Metanephros (tissue), 2 donors: ENCODE results near the gene SLC25A17. TPM values are rescaled to one million over a fixed set of nuclear protein-coding genes. Genes with fewer than 3 reads are reported as not detected.

Experiments
- small RNA-seq: library from RNA; depleted of rRNA; stranded (forward); fragments of <200 nt; gene quantifications from one replicate; pipeline ENCODE3, GENCODE V24; 2014; ENCODE audit warnings: low replicate concordance
- total RNA-seq: library from RNA; depleted of rRNA; stranded (reverse); fragments of >200 nt; gene quantifications from one replicate; pipeline ENCODE4 v1.2.3, GENCODE V29; 2014

SLC25A17 gene, protein sequence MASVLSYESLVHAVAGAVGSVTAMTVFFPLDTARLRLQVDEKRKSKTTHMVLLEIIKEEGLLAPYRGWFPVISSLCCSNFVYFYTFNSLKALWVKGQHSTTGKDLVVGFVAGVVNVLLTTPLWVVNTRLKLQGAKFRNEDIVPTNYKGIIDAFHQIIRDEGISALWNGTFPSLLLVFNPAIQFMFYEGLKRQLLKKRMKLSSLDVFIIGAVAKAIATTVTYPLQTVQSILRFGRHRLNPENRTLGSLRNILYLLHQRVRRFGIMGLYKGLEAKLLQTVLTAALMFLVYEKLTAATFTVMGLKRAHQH
- total RNA-seq: 17.1 TPM

DNA sequence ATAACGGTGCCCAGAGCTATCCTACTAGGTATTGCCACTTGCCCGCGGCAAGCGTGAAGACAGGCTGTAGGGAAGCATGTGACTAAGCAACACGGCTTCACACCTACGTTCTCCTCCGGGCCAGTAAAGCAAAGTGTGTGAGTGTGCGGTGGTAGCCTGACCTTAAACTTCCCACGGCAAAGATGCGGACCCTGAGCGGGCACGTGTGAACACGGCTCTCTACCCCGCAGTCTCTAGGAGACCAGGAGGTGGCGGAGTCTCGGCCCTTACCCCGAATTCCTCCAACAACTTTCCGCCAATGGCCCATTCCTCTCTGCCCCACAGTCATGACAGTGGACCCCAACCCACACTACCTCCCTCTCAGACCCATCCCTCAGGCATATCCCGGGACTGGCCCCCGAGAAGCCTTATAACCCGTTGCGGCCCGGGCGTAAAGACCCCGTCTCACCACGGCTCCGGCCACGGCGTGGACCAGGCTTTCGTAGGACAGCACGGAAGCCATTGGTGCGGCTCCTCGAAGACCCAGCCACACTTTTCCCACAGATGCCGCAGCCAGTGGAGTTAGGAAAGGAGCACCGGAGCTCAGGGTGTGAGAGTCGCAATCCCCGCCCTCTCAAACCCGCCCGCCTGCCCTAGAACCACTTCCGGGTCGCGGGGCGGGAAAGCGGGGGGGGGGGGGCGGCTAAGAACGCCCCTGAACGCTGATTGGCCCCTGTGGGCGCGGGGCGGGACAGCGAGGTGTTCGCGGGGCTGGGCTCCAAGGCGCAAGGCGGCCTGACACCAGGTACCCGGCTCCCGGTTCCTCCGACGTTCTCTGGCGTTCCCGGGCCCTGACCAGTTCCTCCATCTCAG is at the start of gene SLC25A17:
SLC25A17 (minus strand) TSS at position 600 of the 852 bp plus-strand sequence; CDS start at position 502, 98 bp downstream.

DNA sequence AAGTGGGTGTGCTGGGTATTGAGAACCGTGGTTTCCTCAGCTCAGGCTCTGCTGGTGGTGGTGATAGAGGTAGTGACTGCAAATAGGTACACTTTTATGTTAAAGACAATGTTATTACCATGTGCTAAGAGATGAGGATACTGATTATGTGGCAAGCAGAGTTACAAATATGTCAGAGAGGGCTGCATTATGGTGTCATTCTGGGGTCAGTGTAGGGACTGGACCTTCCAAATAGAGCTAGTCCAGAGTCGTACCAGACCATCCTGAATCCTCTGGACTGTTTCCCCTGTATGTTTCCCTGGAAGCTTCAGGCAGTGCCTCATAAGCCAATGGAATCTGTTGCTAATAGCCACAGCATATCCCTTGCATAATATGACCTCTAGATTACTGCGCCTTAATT is 42.9 kb upstream of the SLC25A17 start, which contains the start of gene DNAJB7:
DNAJB7 (minus strand) TSS at position 101 of the 400 bp plus-strand sequence. CDS start 119 bp downstream, outside the sequence.

DNA sequence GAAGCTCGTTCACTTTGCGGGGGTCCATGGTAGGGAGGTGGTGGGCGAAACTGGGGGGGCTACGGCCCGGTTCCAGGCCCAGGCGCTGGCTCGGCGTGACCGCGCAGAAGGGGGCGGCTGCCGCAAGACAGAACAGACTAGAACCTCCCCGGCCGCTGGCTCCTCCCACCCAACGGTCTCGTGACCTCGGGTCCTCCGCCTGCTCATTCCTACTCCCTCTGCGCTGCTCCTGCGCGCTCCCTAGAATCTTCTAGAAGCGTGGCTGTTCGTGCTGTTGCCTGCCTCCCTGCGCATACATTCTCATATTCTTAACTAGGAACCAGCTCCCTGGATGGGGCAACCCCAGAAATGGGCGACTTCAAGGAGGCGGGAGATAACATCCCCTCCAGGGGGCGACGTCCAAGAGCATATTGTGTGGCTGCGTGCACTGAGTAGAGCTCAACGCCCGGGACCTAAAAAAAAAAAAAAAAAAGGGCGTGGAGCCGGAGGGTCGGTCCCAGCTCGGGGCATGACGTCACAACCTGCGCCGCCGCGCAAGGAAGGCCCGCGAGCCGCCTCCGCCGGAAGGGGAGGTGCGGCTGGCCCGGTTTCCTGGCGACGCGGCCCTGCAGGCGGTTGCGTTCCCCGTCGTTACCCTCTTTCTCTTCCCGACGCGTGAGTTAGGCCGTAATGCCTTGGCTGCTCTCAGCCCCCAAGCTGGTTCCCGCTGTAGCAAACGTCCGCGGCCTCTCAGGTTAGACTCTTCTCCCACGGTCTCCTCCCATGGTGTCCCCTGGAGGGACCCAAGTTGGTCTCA is 37.6 kb upstream of the SLC25A17 start, which contains the start of the genes ST13 and XPNPEP3:
ST13 (minus strand) TSS at position 127 of the 796 bp plus-strand sequence; CDS start at position 28, 99 bp downstream.
XPNPEP3 (plus strand) TSS at position 636 of the 796 bp plus-strand sequence; CDS start at position 670, 34 bp downstream.

Small RNAs within 50 kb of the gene (small RNA-seq; reads per million reads assigned to genes)
- gene JTBP1 (not detected), gene MIR4766 (not detected)

Other genes with a start within 250 kb of the SLC25A17 start
- 60.8 TPM for gene MRTFA, start 182.6 kb downstream of the SLC25A17 start, total RNA-seq
- 0.29 TPM for gene MCHR1, start 139.9 kb downstream of the SLC25A17 start, total RNA-seq
- 140 TPM for gene ST13, start 37.3 kb upstream of the SLC25A17 start, total RNA-seq
- 13.8 TPM for gene XPNPEP3, start 37.8 kb upstream of the SLC25A17 start, total RNA-seq
- not detected for gene DNAJB7, start 42.8 kb upstream of the SLC25A17 start, total RNA-seq
- gene RBX1, start 132.0 kb upstream of the SLC25A17 start, total RNA-seq: 34.6 TPM